NCI-H345 treated with DMSO at 0.1 percent for 48 hours (cell line): ENCODE measurements around the gene TNPO3.
"Not testable (repeated sequence)": the region's sequence is repeated elsewhere in the genome, so short reads cannot be mapped to it uniquely, and the experiment has no call there.

Experiments
- DNase-seq: peaks from one replicate; lab custom pipeline; 2025; ENCODE audit not compliant: unreplicated experiment; lab: John Stamatoyannopoulos, UW

The TNPO3 gene

DNA sequence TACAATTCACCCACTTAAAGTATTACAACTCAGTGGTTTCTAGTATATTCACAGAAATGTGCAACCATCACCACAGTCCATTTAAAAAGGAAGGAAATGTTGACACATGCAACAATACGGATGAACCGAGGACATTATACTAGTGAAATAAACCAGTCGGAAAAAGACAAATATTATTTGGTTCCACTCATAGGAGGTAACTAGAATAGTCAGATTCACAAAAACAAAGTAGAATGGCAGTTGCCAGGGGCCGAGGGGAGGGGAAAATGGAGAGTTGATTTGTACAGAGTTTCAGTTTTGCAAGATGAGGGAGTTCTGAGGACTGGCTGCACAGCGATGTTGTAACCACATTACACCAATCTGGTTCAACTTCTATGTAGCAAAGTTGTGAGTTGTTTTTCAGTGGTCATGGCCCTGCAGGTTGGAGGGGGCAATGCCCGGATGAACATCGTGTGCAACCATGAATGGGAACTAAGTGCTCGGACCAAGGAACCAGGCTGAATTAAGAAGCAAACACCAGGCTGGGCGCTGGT lies 17.6 kb upstream of the TNPO3 start:
- no peak for DNase-seq

DNA sequence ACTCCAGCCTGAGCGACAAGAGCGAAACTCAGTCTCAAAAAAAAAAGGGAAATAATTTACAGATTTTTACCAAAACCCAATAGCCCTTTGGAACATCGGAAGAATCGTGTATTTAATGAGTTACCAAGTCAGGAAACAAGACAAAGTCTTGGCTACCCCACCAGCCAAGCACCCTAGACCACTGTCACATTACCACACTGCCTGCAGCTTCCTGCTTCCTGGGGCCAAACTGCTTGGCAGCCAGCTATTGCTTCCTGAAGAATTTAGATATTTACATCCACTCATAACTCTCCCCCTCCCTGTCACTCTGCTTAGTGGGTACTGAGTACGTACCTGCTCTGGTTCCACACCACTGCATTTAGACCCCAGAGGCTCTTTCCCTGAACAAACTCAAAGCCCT lies 14.1 kb upstream of the TNPO3 start:
- DNase-seq = no peak

DNA sequence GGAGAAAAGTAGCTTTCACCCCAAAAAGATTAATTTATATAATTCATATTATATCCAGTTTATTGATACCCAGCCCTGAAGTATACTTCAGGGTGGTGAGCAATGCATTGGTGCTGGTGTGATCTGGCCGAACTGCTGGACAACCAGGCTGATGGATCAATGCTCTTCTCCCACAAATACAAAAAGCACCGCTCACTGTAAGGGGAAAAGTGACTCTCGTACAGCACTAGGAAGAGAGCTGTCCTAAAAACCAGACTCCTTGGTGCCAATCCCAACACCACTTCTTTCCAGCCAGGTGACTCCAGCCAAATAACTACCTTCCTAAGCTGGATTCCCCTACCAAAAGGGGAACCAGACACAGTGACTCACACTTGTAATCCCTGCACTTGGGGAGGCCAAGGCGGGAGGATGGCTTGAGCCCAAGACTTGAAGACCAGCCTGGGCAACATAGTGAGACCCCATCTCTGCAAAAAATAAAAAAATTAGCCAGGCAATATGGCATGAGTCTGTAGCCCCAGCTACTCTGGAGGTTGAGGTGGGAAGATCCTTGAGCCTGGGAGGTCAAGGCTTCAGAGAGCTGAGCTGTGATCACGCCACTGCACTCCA lies 13.1 kb upstream of the TNPO3 start:
- no peak for DNase-seq

DNA sequence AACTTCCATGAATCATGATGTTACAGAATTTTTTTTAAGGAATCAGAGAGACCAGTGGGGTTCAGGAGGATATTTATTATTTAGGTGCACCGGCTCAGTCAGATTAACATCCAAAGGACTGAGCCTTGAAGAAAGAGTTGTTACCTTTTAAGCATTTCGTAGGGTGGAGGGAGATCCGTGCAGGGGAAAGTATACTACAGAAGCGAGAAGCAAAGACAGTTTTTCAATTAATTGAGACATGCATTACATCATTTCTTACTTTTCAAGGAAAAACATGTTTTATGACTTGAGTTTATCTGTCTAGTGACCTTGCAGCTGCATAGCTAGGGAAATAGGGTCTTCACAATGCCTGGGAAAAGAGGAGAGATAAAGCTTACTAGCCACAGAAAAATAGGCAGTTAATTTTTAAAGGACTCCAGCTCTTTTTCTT lies 12.2 kb upstream of the TNPO3 start:
- DNase-seq = not testable (repeated sequence)

DNA sequence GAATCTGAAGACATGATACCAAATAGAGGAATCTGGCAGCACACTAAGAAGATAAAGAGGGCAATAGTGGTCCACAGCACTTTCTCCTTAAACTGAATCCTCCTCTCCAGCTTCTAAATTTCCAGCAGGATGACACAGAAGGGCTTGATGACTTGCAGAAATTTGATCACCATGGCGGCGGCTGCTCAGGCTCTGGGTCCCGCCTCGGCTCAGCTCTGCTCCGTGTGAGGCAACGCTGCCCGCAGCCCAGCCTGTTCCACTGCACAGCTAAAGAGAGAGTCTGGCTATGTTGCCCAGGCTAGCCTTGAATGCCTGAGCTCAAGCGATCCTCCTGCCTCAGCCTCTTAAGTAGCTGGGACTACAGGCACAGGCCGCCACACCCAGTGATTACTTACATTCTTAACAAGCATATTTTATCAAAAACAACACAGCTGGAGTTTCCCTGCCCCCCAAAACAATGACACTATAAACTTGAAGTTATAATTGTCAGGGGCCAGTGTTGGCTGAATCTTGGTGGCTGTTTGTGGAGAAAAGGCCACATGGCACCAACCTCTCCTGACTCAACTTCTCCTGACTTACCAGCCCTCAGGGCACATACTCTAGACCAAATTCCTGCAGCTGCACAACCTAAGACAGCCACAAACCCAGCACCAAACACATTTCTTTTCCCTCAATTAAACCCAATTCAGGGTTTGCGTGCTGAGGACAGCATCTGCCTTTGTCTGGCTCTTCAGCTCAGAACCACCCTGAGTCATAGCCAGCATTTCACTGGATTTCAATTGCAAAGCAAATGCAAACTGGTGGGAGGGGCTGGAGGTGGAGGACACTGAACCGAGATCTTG lies 11.6 kb upstream of the TNPO3 start:
- no peak for DNase-seq

DNA sequence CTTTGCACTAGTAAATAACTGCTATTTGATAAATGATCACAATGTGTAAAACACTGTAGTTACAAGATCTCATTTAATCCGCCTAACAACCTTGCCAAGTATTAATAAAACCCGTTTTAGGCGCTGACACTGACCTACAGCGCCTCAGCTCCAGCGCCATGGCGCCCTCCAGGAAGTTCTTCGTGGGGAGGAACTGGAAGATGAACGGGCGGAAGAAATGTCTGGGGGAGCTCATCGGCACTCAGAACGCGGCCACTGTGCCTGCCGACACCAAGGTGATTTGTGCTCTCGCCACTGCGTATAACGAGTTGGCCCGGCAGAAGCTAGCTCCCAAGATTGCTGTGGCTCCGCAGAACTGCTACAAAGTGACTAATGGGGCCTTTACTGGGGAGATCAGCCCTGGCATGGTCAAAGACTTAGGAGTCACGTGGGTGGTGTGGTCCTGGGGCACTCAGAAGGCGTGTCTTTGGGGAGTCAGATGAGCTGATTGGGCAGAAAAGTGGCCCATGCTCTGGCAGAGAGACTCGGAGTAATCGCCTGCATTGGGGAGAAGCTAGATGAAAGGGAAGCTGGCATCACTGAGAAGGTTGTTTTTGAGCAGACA lies 1.1 kb upstream of the TNPO3 start:
- DNase-seq = no peak

DNA sequence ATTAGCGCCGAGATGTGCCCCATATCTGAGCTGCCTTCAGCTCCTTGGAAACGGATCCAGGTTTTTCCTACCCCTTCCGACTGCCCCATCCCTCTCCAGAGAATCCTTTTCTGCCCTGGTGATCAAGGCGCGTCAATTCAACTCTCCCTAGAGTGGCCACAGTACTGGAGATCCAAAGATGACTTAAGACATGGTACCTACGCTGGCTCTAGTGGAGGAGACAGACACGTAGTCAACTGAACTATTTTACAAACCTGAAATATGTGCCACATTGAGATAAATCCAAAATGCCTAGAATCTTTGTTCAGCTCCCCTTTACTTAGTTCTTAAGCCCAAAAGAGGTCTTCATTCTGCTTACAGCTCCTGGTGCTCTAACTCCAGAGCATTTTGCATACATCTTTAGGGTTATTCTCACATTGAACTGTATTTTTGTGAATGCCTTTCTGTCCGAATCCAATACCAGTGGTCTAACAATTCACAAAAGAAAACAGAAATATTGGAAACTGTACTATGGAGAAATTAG lies 444 bp upstream of the TNPO3 start:
- no peak for DNase-seq

DNA sequence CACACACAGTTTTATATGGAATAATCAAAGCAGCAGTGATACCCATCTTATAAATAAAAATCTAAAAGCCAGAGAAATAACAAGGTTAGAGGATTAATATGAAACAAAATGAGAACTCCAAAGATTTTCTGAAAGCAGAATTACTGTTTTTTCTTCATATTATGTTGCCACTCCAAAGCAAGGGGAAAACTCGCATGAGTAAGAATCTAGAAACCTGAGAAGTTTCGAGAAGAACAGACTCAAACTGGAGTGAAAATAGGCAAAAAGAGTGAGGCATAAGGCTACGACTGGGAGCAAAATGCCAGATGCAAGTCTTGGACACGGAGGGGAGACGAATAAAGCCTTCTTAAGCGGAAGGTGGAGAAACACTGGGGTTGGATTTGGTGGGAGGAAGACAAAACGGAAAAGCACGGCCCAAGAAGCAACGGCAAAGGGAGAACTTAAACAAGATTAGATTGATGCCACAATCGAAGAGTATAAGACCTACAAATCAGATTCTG lies 923 bp downstream of the TNPO3 start:
- no peak for DNase-seq

DNA sequence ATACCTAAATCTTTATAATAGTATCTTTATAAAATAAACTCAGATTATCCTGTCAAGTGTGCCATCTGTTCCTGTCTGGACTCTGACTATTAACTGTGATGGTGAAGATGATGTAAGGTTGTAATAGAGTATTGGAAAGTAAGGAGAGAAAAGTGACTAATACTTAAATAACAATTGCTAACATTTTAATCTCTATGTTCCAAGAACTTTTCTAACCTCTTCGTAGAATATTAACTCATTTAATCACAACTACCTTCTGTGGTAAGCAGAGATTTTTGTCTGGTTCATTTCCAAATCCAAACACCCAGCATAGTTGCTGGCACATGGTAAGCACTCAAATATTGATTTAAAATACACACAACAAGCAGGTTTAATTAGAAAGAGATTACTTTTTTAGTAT lies 2.5 kb downstream of the TNPO3 start:
- DNase-seq = no peak

DNA sequence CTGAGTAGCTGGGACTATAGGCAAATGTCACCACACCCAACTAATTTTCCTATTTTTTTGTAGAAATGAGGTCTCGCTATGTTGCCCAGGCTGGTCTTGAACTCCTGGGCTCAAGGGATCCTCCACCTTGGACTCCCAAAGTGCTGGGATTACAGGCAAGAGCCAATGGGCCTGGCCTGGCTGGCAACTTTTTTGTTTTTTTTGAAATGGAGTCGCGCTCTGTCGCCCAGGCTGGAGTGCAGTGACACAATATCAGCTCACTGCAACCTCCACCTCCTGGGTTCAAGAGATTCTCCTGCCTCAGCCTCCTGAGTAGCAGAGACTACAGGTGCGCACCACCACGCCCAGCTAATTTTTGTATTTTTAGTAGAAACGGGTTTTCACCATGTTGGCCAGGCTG lies 3.5 kb downstream of the TNPO3 start:
- DNase-seq = not testable (repeated sequence)

DNA sequence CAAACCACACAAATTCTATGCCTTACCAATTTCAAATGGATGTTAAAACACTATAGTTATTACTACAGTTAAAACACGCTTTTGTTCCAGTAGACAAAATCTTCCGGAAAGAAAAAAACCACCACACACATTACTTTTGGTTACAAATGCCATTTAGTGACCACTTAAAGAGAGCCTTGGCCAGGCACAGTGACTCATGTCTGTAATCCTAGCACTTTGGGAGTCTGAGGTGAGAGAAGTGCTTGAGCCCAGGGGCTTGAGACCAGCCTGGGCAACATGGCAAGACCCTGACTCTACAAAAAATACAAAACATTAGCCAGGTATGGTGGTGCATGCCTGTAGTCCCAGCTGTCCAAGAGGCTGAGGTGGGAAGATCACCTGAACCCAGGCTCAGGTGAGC lies 7.2 kb downstream of the TNPO3 start:
- no peak for DNase-seq

DNA sequence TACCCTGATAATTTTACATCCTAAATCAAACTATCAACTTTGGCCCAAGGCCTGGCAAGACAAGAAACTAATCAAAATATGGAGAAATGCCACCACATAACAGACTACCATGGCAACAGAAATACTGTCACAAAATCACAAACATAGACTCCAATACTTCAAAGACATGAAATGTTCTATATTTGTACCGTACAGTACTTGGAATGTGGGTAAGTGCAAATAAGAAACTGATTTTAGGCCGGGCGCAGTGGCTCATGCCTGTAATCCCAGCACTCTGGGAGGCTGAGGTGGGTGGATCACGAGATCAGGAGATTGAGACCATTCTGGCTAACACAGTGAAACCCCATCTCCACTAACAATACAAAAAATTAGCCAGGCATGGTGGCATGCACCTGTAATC lies 9.2 kb downstream of the TNPO3 start:
- DNase-seq = no peak

DNA sequence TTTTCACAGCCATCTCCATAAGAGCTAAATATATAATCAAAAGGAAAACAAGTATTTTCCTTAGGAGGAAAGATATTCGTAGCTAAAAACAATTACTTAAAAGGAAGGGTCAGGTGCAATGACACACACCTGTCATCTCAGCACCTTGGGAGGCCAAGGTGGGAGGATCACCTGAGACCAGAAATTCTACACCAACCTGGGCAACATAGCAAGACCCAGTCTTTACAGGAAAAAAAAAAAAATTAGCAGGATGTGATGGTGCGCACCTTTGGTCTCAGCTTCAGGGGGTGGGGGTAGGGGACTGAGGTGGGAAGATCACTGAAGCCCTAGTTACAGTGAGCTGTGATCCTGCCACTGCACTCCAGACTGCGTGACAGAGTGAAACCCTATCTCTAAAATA lies 11.9 kb downstream of the TNPO3 start:
- DNase-seq = no peak

DNA sequence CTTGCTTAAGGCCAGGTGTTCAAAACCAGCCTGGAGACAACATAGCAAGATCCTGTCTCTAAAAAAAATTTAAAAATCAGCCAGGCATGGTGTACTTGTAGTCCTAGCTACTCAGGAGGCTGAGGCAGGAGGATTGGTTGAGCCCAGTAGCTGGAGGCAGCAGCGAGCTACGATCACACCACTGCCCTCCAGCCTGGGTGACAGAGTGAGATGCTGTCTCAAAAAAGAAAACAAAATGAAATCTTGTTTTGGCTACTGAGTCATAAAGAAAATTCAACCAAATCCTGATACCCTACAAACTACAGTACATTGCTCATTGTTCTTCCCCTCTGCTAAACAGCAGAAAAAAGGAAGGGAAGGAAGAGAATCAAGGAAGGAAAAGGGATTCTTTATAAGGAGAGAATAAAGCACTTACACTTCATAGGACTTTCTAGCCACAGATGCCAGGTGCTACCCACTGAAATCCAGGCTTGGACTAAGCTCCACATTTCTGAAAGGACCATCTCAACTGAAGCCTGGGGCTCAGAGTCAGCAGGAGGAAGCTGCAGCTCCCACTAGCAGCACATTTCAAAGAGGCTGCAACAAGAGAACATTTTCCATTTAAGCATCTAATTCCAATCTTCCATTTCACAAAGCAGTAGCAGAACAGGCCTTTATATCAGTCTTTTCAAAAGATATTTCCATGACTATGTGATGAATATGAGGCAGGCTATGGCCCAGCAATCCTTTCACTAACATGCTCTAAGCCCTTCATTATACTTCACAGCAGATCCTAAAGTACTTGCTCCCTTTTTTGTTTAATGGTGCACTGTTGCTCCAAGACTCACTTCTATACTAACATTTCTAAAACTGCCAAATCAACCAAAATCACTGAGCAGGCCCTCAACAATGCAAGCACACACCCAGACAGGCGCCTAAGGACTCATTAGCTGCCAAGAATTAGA lies 13.5 kb downstream of the TNPO3 start:
- DNase-seq = no peak

DNA sequence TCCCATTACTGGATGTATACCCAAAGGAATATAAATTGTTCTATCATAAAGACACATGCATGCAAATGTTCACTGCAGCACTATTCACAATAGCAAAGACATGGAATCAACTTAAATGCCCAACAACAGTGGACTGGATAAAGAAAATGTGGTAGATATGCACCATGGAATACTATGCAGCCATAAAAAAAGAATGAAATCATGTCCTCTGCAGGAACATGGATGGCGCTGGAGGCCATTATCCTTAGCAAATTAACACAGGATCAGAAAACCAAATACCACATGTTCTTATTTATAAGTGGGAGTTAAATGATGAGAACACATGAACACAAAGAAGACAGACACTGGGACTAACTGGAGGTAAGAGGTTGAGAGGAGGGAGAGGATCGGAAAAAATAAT lies 16.4 kb downstream of the TNPO3 start:
- DNase-seq = not testable (repeated sequence)

DNA sequence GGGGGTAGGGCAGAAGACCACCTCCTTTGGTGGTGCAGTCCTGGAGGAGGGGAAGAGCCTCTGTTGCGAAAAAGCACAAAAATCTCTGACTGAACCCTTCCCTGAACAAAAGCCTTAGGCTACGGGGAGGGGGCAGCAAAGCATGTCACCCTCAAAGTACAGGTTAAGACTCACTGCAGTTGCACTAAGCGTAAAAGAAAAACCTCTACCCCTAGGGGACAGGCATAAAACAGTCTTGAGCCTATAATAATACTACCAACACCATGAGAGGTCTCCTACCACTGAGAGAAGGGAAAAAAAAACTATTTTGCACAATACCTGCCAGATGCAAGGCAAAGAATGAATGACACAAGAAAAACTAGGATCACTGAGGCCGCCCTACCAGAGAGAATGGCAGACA lies 17.3 kb downstream of the TNPO3 start:
- no peak for DNase-seq

DNA sequence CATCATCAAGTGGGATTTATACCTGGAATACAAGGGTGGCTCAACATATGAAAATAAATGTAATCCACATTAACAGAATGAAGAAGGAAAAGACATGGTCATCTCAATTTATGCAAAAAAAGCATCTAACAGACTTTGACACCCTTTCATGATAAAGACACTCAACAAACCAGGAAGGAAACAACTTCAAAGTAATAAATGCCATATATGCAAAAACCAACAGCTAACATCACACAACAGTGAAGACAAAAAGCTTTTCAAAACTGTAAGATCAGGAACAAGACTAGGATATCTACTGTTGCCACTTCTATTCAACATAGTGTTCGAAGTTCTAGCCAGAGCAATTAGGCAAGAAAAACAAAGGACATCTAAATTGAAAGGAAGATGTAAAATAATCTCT lies 22.9 kb downstream of the TNPO3 start:
- no peak for DNase-seq

DNA sequence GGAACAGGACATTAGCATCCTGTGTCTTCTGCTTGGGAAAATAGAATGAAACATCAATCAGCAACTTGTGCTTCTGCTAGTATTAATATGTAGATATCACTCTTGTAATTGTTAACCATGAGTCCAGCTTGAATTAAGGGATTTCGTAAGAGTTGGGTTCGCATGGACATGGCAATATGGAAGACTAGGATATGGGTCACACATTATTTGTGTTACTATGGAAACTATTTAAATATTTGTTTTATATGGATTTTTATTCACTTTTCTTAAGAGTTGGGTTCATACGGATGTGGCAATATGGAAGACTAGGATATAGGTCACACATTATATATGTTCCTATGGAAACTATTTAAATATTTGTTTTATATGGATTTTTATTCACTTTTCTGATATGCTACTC lies 24.5 kb downstream of the TNPO3 start:
- no peak for DNase-seq

DNA sequence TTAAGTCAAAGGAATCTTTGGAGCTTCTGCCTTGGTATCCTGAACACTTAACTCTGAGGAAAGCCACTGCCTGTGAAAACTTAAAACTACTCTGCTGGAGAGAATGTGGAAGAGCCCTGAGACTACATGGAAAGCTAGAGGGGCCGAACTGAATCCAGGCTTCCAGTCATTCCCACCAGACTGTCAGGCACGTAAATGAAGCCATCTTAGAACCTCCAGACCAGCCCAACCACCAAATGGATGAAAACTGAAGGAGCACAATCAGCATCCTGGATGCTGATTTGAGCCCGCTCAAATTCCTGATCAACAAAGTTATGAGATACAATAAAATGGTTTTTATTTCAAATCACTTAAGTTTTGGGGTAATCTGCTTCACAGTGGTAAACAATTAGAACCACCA lies 30.8 kb downstream of the TNPO3 start:
- DNase-seq = no peak

DNA sequence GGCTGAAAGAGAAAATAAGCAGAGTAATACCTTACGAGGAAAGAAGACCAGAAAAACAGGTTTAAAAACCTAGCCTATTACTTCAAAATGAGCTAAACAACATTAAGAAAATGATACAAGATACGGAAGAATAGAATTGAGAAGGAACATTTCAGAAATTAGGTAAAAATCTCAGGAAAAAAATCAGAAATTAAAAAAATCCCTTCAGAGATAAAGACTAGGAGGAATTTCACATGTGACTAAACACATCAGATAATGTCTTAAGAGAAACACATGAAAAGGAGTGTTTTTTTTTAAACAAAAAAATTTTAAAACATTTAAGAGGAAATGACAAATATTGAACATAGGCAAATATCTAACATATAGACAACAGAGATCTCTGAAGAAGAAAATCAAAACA lies 33.3 kb downstream of the TNPO3 start:
- no peak for DNase-seq
